Stimulated activated CD4-positive, alpha-beta T cell treated with anti-CD3 and anti-CD28 coated beads, TNF-alpha, amount 100 ng/mL, for 24 hours (primary cell): ENCODE results near the gene SH3BP5L.

Experiments used
- DNase-seq, 3 experiments: peaks; one replicate each; pipeline ENCODE4 v3.0.0-alpha.2; 2020; ENCODE audit warnings: low read depth in 3 of 3

The SH3BP5L gene

GRCh38 chr1:248779350-248779749 lies 46.4 kb downstream of the SH3BP5L start:
- no peak for DNase-seq

- DNase-seq: no peak
Observed at GRCh38 chr1:248778906-248779305, 46.8 kb downstream of the SH3BP5L start.

- no peak for DNase-seq
Observed at GRCh38 chr1:248776991-248777390, 48.7 kb downstream of the SH3BP5L start.

- no peak for DNase-seq
Observed at GRCh38 chr1:248775441-248775840, 50.3 kb downstream of the SH3BP5L start.
